Tibial nerve (tissue), 4 donors: Measurements from ENCODE around the gene OR2V1. TPM values are rescaled to one million over a fixed set of nuclear protein-coding genes. Genes with fewer than 3 reads are reported as not detected.
A peak's percentile ranks its signal among the peaks of the same experiment; 100 is the strongest.

Experiments used
- DNase-seq, 2 donors: peaks; one replicate each; pipeline ENCODE4 v3.0.0-alpha.2; 2019; ENCODE audit warnings: low spot score in 2 of 2
- H3K27ac ChIP-seq, 4 donors: fragments of 200-600 bp; sonication (generic) in 3 of 4; one replicate each; pipeline ENCODE4 v1.5.1; 2017 to 2019; ENCODE audit warnings: mild to moderate bottlenecking in 1 of 4
- H3K27me3 ChIP-seq, 2 donors: fragments of 200-600 bp; sonication (generic) in 1 of 2; one replicate each; pipeline versions ENCODE4 v1.5.1 to v1.6.0; 2017 to 2019
- H3K36me3 ChIP-seq, 3 donors: fragments of 200-600 bp; sonication (generic); one replicate each; pipeline ENCODE4 v1.5.1; 2018 to 2019
- H3K4me1 ChIP-seq, 4 donors: fragments of 200-600 bp; sonication (generic) in 3 of 4; one replicate each; pipeline ENCODE4 v1.5.1; 2017 to 2019
- H3K4me3 ChIP-seq, 4 donors: fragments of 200-600 bp; sonication (generic) in 3 of 4; one replicate each; pipeline ENCODE4 v1.5.1; 2017 to 2019; ENCODE audit warnings: mild to moderate bottlenecking in 1 of 4, moderate library complexity in 1 of 4
- H3K9me3 ChIP-seq, 4 donors: fragments of 200-600 bp; sonication (generic) in 3 of 4; one replicate each; pipeline ENCODE4 v1.5.1; 2017 to 2019
- EP300 ChIP-seq, 2 donors: sonication (generic); formaldehyde crosslinking; IDR thresholded peaks; one replicate each; pipeline ENCODE4 v1.6.1; 2017; ENCODE audit warnings: antibody characterized with exemption in 2 of 2, mild to moderate bottlenecking in 1 of 2
- POLR2A ChIP-seq, 2 donors: fragments of 450-650 bp; IDR thresholded peaks; one replicate each; pipeline ENCODE4 v1.6.1; 2017; ENCODE audit warnings: antibody characterized with exemption in 2 of 2, mild to moderate bottlenecking in 2 of 2, moderate library complexity in 2 of 2
- WGBS, 2 donors: methylation state at CpG; one replicate each; pipeline ENCODE4 v1.1.5; 2018; 5-methylcytosine and 5-hydroxymethylcytosine counted together
- total RNA-seq, 4 donors: library from RNA; depleted of rRNA; stranded (reverse); fragments of >200 nt; gene quantifications; one replicate each; pipeline ENCODE4 v1.1.0, GENCODE V29; 2016
- TF ChIP-seq, protein P1 (sequence below), 5 experiments: fragments of 200-600 bp in 3 of 5; fragments of 450-650 bp in 2 of 5; sonication (generic) in 3 of 5; IDR thresholded peaks; one replicate each; pipeline ENCODE4 v1.5.1; 2016 to 2019; ENCODE audit warnings: antibody characterized with exemption in 5 of 5, mild to moderate bottlenecking in 3 of 5, moderate library complexity in 2 of 5

OR2V1 gene
- total RNA-seq, 4 donors from 2014 or later = not detected

- no peak overlapping the region for H3K27ac ChIP-seq
- H3K4me3 ChIP-seq = no peak overlapping the region
- WGBS, 2 donors = 72 to 74% methylated on average over 18 of the region's 18 CpGs
- no peaks in the 10 kb centered on the region for H3K36me3 ChIP-seq
- peaks cover 2 to 10% of the 10 kb centered on the region in 2 donors for H3K27me3 ChIP-seq
- no peaks in the 10 kb centered on the region for H3K4me1 ChIP-seq
- DNase-seq = no peak
- TF ChIP-seq, protein P1, sequence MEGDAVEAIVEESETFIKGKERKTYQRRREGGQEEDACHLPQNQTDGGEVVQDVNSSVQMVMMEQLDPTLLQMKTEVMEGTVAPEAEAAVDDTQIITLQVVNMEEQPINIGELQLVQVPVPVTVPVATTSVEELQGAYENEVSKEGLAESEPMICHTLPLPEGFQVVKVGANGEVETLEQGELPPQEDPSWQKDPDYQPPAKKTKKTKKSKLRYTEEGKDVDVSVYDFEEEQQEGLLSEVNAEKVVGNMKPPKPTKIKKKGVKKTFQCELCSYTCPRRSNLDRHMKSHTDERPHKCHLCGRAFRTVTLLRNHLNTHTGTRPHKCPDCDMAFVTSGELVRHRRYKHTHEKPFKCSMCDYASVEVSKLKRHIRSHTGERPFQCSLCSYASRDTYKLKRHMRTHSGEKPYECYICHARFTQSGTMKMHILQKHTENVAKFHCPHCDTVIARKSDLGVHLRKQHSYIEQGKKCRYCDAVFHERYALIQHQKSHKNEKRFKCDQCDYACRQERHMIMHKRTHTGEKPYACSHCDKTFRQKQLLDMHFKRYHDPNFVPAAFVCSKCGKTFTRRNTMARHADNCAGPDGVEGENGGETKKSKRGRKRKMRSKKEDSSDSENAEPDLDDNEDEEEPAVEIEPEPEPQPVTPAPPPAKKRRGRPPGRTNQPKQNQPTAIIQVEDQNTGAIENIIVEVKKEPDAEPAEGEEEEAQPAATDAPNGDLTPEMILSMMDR (IDR thresholded peaks at IDR 0.05) = no peak
- no peak for TF ChIP-seq EP300 (IDR thresholded peaks at IDR 0.05)
- TF ChIP-seq POLR2A (IDR thresholded peaks at IDR 0.05) = no peak
- no peaks in the 10 kb centered on the region for H3K9me3 ChIP-seq
Measured at GRCh38 chr5:181126841-181127240, 4.1 kb downstream of the OR2V1 start.

DNA sequence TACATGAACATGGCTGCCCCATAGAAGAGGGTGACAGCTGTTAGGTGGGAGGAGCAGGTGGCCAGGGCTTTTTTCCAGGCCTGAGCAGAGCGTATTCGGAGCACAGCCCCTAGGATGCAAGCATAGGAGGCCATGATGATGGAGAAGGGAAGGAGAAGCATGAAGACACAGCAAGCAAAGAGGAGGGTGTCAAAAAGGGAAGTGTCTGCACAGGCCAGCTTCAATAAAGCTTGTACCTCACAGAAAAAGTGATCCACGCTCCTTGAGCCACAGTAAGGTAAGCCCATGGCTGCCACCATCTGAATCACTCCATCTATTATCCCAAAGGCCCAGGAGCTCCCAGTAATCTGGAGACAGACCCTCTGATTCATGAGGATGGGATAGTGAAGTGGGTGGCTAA is 6.4 kb downstream of the OR2V1 start:
- Histone ChIP-seq H3K4me3 (no peak overlapping the region), H3K27me3 (peaks cover 2 to 14% of the 10 kb centered on the region in 2 donors), H3K9me3 (no peaks in the 10 kb centered on the region), H3K36me3 (no peaks in the 10 kb centered on the region), H3K4me1 (no peaks in the 10 kb centered on the region), H3K27ac (no peak overlapping the region)
- TF ChIP-seq, protein P1 (IDR thresholded peaks at IDR 0.05) = no peak
- no peak for TF ChIP-seq POLR2A (IDR thresholded peaks at IDR 0.05)
- TF ChIP-seq EP300 (IDR thresholded peaks at IDR 0.05) = no peak
- DNase-seq = no peak
- 82% methylated on average over 3 of the region's 3 CpGs for WGBS, 2 donors

GRCh38 chr5:181121675-181122561 is 9.1 kb downstream of the OR2V1 start:
- Histone ChIP-seq H3K4me3 (no peak overlapping the region), H3K27ac (no peak overlapping the region), H3K4me1 (no peaks in the 10 kb centered on the region), H3K9me3 (no peaks in the 10 kb centered on the region), H3K36me3 (no peaks in the 10 kb centered on the region), H3K27me3 (peaks cover 0 to 15% of the 10 kb centered on the region in 2 donors)
- no peak for DNase-seq
- TF ChIP-seq, protein P1 (IDR thresholded peaks at IDR 0.05) = peak in 1 of 5 experiments; percentile 10
- no peak for TF ChIP-seq EP300 (IDR thresholded peaks at IDR 0.05)
- no peak for TF ChIP-seq POLR2A (IDR thresholded peaks at IDR 0.05)
- 66 to 68% methylated on average over 28 of the region's 28 CpGs for WGBS, 2 donors

GRCh38 chr5:181120761-181121160 is 10.2 kb downstream of the OR2V1 start:
- DNase-seq = no peak
- Histone ChIP-seq H3K4me1 (no peaks in the 10 kb centered on the region), H3K9me3 (no peaks in the 10 kb centered on the region), H3K27ac (no peak overlapping the region), H3K27me3 (peaks cover 0 to 24% of the 10 kb centered on the region in 2 donors), H3K4me3 (no peak overlapping the region), H3K36me3 (no peaks in the 10 kb centered on the region)
- WGBS, 2 donors = 74 to 75% methylated on average over 5 of the region's 5 CpGs
- TF ChIP-seq, protein P1 (IDR thresholded peaks at IDR 0.05) = no peak
- TF ChIP-seq EP300 (IDR thresholded peaks at IDR 0.05) = no peak

DNA sequence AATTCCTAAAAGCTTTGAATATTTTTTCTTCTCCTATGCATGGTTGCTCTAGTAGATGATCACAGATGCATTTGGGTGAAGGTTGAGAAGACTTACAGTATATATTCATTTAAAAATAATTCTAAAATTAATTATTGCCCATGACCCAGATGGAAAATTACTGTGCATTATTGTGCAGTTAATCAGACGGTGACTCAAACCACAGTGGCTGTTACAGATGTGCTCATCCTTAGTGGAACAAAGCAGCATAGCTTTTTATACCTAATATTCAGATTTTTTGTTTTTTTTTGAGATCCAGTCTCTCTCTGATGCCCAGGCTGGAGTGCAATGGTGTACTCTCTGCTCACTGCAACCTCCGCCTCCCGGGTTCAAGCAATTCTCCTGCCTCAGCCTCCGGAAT is 10.7 kb downstream of the OR2V1 start:
- H3K4me3 ChIP-seq = no peak overlapping the region
- H3K36me3 ChIP-seq = no peaks in the 10 kb centered on the region
- H3K27me3 ChIP-seq = peaks cover 0 to 28% of the 10 kb centered on the region in 2 donors
- no peak for DNase-seq
- H3K27ac ChIP-seq = no peak overlapping the region
- TF ChIP-seq POLR2A (IDR thresholded peaks at IDR 0.05) = no peak
- TF ChIP-seq EP300 (IDR thresholded peaks at IDR 0.05) = no peak
- TF ChIP-seq, protein P1 (IDR thresholded peaks at IDR 0.05) = no peak
- 82 to 85% methylated on average over 4 of the region's 4 CpGs for WGBS, 2 donors
- no peaks in the 10 kb centered on the region for H3K9me3 ChIP-seq
- H3K4me1 ChIP-seq = peaks cover 0 to under 1% (median 0%) of the 10 kb centered on the region in 4 donors
